ENCODE results near the gene LPO. TPM values are rescaled to one million over a fixed set of nuclear protein-coding genes. Genes with fewer than 3 reads are reported as not detected.

The LPO gene
- total RNA-seq, 2 donors from 2014 or later = not detected

DNA sequence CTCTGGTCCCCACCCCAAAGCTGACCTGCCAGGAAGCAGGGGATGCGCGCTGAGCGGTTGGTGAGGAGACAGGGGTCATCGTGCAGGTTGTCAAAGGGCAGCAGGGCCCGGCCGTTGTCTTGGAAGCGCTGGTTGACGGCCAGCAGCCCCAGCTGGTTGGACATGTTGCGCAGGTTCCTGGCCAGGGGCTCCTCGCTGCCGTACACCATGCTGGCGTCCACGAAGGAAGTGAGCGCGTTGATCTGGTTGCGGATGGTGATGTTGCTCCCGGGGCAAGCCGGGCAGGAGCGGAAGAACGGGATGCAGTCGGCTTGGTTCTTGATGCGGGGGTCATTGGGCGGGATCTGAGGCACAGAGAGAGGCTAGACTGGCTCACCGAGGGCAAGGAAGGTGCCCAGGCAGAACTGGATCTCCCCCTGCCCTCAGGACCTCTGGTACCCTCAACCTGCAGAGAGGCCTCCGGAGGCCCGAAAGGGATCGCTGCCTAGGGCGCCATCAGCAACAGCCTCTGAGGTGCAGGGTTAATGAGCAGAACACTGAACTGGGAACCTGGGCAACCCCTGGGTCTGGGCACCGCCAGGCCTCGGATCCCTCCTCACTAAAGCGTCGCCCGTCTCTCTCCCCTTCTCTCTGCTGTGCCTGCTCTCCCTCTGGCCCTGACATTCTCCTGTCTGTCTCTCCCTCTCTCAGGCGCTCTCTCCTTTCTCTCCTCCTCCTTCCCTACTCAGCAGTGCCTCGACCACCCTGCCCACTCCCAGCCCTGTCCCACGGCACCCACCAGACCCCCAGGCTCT is 39.6 kb downstream of the LPO start:
- Histone ChIP-seq H3K36me3 (no peaks in the 10 kb centered on the region), H3K9me3 (no peaks in the 10 kb centered on the region), H3K27ac (no peak overlapping the region), H3K4me1 (ENCODE audit: control insufficient read depth in 1 of 2, low read depth in 2 of 2) (peaks cover 0 to 14% of the 10 kb centered on the region in 2 donors), H3K27me3 (replicated peaks; ENCODE audit: insufficient read depth) (no peaks in the 10 kb centered on the region), H3K4me3 (no peak overlapping the region)
- TF ChIP-seq, protein P1, sequence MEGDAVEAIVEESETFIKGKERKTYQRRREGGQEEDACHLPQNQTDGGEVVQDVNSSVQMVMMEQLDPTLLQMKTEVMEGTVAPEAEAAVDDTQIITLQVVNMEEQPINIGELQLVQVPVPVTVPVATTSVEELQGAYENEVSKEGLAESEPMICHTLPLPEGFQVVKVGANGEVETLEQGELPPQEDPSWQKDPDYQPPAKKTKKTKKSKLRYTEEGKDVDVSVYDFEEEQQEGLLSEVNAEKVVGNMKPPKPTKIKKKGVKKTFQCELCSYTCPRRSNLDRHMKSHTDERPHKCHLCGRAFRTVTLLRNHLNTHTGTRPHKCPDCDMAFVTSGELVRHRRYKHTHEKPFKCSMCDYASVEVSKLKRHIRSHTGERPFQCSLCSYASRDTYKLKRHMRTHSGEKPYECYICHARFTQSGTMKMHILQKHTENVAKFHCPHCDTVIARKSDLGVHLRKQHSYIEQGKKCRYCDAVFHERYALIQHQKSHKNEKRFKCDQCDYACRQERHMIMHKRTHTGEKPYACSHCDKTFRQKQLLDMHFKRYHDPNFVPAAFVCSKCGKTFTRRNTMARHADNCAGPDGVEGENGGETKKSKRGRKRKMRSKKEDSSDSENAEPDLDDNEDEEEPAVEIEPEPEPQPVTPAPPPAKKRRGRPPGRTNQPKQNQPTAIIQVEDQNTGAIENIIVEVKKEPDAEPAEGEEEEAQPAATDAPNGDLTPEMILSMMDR (IDR thresholded peaks at IDR 0.05) = no peak
- DNase-seq (ENCODE audit: low spot score) (no peak), ATAC-seq (ENCODE audit: insufficient number of reproducible peaks, low FRiP score, low read depth) (no peak)

DNA sequence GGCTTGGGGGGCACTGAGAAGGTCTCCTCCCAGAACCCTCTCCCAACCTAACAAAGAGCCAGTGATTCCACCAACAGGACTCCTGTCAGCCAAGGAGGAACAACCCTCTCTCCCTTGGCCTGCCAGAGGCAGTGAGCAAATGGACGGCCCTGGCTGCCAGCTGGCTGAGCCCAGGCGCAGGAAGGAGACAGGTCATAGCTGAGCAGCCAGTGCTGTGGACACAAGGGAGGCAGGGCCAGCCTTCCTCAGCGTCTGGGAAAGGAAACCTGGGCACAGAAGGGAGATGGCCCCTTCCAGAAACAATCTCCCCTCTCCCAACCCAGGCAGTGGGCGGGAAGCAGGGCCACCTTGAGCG is 40.3 kb downstream of the LPO start:
- DNase-seq (ENCODE audit: low spot score) = no peak
- no peak for ATAC-seq (ENCODE audit: insufficient number of reproducible peaks, low FRiP score, low read depth)
- H3K4me1 ChIP-seq (ENCODE audit: control insufficient read depth in 1 of 2, low read depth in 2 of 2) = peaks cover 0 to 14% of the 10 kb centered on the region in 2 donors
- TF ChIP-seq, protein P1 (IDR thresholded peaks at IDR 0.05) = no peak
- no peaks in the 10 kb centered on the region for H3K27me3 ChIP-seq (replicated peaks; ENCODE audit: insufficient read depth)
- H3K27ac ChIP-seq = no peak overlapping the region
- peak overlapping the region; percentile 64 for H3K4me3 ChIP-seq
- H3K9me3 ChIP-seq = no peaks in the 10 kb centered on the region
- H3K36me3 ChIP-seq = no peaks in the 10 kb centered on the region

DNA sequence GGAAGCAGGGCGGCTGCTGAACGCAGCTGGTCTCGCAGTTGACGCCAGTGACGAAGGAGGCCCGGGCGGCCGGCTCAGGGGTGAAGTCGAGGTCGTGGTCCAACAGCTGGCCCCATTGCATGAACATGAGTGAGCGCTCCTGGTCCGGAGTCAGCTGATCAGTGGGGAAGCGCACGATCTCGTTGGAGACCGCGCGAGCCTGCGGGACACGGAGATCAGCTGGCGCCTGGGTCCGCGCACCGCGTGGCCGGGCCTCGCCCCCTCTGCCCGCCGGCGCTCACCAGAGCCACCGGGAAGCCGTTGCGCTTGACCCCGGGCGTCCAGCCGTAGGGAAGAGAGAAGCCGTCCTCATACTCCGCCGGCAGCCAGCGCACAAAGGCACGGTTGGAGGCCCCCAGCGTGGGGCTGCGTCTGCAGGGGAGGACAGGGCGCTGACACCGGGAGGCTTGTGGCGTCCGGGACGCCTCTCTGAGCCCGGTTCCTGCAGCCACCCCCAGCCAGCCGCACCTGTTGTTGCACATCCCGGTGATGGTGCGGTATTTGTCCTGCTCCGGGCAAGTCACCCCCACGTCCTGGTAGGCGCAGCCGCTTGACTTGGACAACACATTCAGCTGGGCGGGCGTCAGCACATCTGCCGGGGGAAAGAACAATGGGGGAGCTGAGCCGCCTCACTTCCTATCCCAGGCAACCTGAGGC is 40.8 kb downstream of the LPO start:
- DNase-seq (ENCODE audit: low spot score) = no peak
- no peaks in the 10 kb centered on the region for H3K9me3 ChIP-seq
- peak overlapping the region; percentile 64 for H3K4me3 ChIP-seq
- H3K36me3 ChIP-seq = no peaks in the 10 kb centered on the region
- H3K27ac ChIP-seq = no peak overlapping the region
- no peak for ATAC-seq (ENCODE audit: insufficient number of reproducible peaks, low FRiP score, low read depth)
- H3K4me1 ChIP-seq (ENCODE audit: control insufficient read depth in 1 of 2, low read depth in 2 of 2) = peaks cover 0 to 14% of the 10 kb centered on the region in 2 donors
- H3K27me3 ChIP-seq (replicated peaks; ENCODE audit: insufficient read depth) = no peaks in the 10 kb centered on the region
- TF ChIP-seq, protein P1 (IDR thresholded peaks at IDR 0.05) = no peak

- TF ChIP-seq, protein P1 (IDR thresholded peaks at IDR 0.05) = no peak
- DNase-seq (ENCODE audit: low spot score) (no peak), ATAC-seq (ENCODE audit: insufficient number of reproducible peaks, low FRiP score, low read depth) (no peak)
- no peaks in the 10 kb centered on the region for H3K9me3 ChIP-seq
- H3K4me1 ChIP-seq (ENCODE audit: control insufficient read depth in 1 of 2, low read depth in 2 of 2) = peaks cover 0 to 14% of the 10 kb centered on the region in 2 donors
- H3K36me3 ChIP-seq = no peaks in the 10 kb centered on the region
- H3K4me3 ChIP-seq = no peak overlapping the region
- H3K27ac ChIP-seq = no peak overlapping the region
- H3K27me3 ChIP-seq (replicated peaks; ENCODE audit: insufficient read depth) = no peaks in the 10 kb centered on the region
Observed at GRCh38 chr17:58279736-58280479, 41.5 kb downstream of the LPO start.
